Measurements from ENCODE around the gene LDLRAD3.

- TF ChIP-seq GATA2 (IDR thresholded peaks at IDR 0.05; ENCODE audit: low read depth, low read length): no peak
- no peak for TF ChIP-seq GATA3 (IDR thresholded peaks at IDR 0.05; ENCODE audit: low read depth, low read length)
Observed at GRCh38 chr11:36095716-36096115, 151.9 kb downstream of the LDLRAD3 start.

Measured in SH-SY5Y (cell line).